HepG2 (cell line): ENCODE measurements around the gene DNAJB2. TPM values are rescaled to one million over a fixed set of nuclear protein-coding genes. Genes with fewer than 3 reads are reported as not detected.

Experiments used
- AGO2 ChIP-seq: fragments of 200-400 bp; formaldehyde crosslinking; optimal IDR thresholded peaks from 2 replicates; pipeline ENCODE3; 2017; ENCODE audit warnings: mild to moderate bottlenecking, low read depth, low read length, moderate library complexity
- HOMEZ ChIP-seq: IDR thresholded peaks from 2 replicates; pipeline ENCODE4 v1.6.1; 2016; ENCODE audit warnings: low read depth
- KDM2A ChIP-seq: sonication (generic); formaldehyde crosslinking; IDR thresholded peaks from 2 replicates; pipeline ENCODE4 v1.4.0; 2020; ENCODE audit warnings: low read depth, missing genetic modification reagents, borderline replicate concordance
- KMT2A ChIP-seq: sonication (generic); formaldehyde crosslinking; IDR thresholded peaks from 2 replicates; pipeline ENCODE4 v1.4.0; 2020; ENCODE audit warnings: missing genetic modification reagents
- PPARG ChIP-seq: conservative IDR thresholded peaks from 2 replicates; pipeline ENCODE4 v1.6.1; 2016; ENCODE audit warnings: missing biosample characterization, missing genetic modification reagents
- PRDM15 ChIP-seq: sonication (generic); formaldehyde crosslinking; IDR thresholded peaks from 2 replicates; pipeline ENCODE4 v1.4.0; 2020; ENCODE audit warnings: missing genetic modification reagents
- SMYD3 ChIP-seq: sonication (generic); formaldehyde crosslinking; IDR thresholded peaks from 2 replicates; pipeline ENCODE4 v1.8.1; 2023; ENCODE audit warnings: mild to moderate bottlenecking, missing genetic modification reagents
- SRSF9 ChIP-seq: fragments of 200-400 bp; formaldehyde crosslinking; IDR thresholded peaks from 2 replicates; pipeline ENCODE4 v1.6.1; 2018; ENCODE audit warnings: borderline replicate concordance, mild to moderate bottlenecking, low read depth, low read length; ENCODE audit not compliant: insufficient read depth, poor library complexity, severe bottlenecking
- SRY ChIP-seq: sonication (generic); formaldehyde crosslinking; IDR thresholded peaks from 2 replicates; pipeline ENCODE4 v1.8.0; 2022; ENCODE audit warnings: mild to moderate bottlenecking, missing genetic modification reagents
- ZBTB33 ChIP-seq: sonication (generic); formaldehyde crosslinking; IDR thresholded peaks from 2 replicates; pipeline ENCODE4 v1.4.0; 2020; ENCODE audit warnings: missing genetic modification reagents
- ZBTB8A ChIP-seq: sonication (generic); formaldehyde crosslinking; IDR thresholded peaks from 2 replicates; pipeline ENCODE4 v1.4.0; 2020; ENCODE audit warnings: mild to moderate bottlenecking, low read depth, missing genetic modification reagents, borderline replicate concordance
- ZNF280D ChIP-seq: sonication (generic); formaldehyde crosslinking; IDR thresholded peaks from 2 replicates; pipeline ENCODE4 v1.5.1; 2020; ENCODE audit warnings: mild to moderate bottlenecking, missing genetic modification reagents
- ZNF367 ChIP-seq: sonication (generic); formaldehyde crosslinking; IDR thresholded peaks from 2 replicates; pipeline ENCODE4 v1.4.0; 2020; ENCODE audit warnings: missing genetic modification reagents, borderline replicate concordance
- ZNF572 ChIP-seq: sonication (generic); formaldehyde crosslinking; IDR thresholded peaks from 2 replicates; pipeline ENCODE4 v1.5.1; 2020; ENCODE audit warnings: mild to moderate bottlenecking, missing genetic modification reagents
- ZNF724P ChIP-seq: sonication (generic); formaldehyde crosslinking; IDR thresholded peaks from 2 replicates; pipeline ENCODE4 v1.8.0; 2022; ENCODE audit warnings: missing genetic modification reagents, borderline replicate concordance
- ZNF746 ChIP-seq: sonication (generic); formaldehyde crosslinking; IDR thresholded peaks from 2 replicates; pipeline ENCODE4 v1.8.0; 2022; ENCODE audit warnings: mild to moderate bottlenecking, missing genetic modification reagents
- ZNF749 ChIP-seq: sonication (generic); formaldehyde crosslinking; IDR thresholded peaks from 2 replicates; pipeline ENCODE4 v1.8.0; 2022; ENCODE audit warnings: mild to moderate bottlenecking, missing genetic modification reagents, moderate library complexity, borderline replicate concordance
- polyA plus RNA-seq, 8 experiments: library from polyadenylated mRNA; depleted of rRNA in 3 of 8; stranded (reverse) in 7 of 8; unstranded in 1 of 8; fragments of >200 nt; fragmentation: Illumina TruSeq in 4 of 8; extraction: Trizol in 4 of 8; gene quantifications; 2 replicates each; pipeline versions ENCODE4 v1.2.1 to v1.2.3, GENCODE V29; 2011 to 2016; ENCODE audit warnings: low read depth in 4 of 8, missing spikeins in 1 of 8, mixed read lengths in 1 of 8; ENCODE audit not compliant: insufficient read depth in 1 of 8
- total RNA-seq, 5 experiments: library from RNA; depleted of rRNA; stranded (reverse); fragments of >200 nt; fragmentation: Illumina TruSeq; extraction: Trizol; gene quantifications; 2 replicates each; pipeline ENCODE4 v1.2.3, GENCODE V29; 2016; ENCODE audit warnings: low read depth in 1 of 5

Gene DNAJB2
- total and polyA plus RNA-seq, 2 of the 13 experiments (the other 11 are each of a cell fraction or from before 2014, with no cell fraction given) = 21.3 to 31.1 TPM

GRCh38 chr2:219294356-219295351 is 15.5 kb downstream of the DNAJB2 start (continued):
- TF ChIP-seq PRDM15 = peak; percentile 67; the same call in 1 of the 2 replicates
- TF ChIP-seq ZBTB33 (CRISPR knock-in tag) = peak; percentile 84
- peak; percentile 60; the same call in 1 of the 2 replicates for TF ChIP-seq ZNF280D (CRISPR knock-in tag)
- 0 out of 2 replicates have a peak, but pooled peaks have one; percentile 71 for TF ChIP-seq ZNF367 (CRISPR knock-in tag)
- TF ChIP-seq ZNF572 (CRISPR knock-in tag) = 0 out of 2 replicates have a peak, but pooled peaks have one; percentile 86
- no peak for TF ChIP-seq SRSF9
- peak; percentile 84 for TF ChIP-seq PPARG (CRISPR knock-in tag)
- no peak for TF ChIP-seq SRY (CRISPR knock-in tag)
- no peak for TF ChIP-seq SMYD3 (CRISPR knock-in tag)
- TF ChIP-seq ZNF749 (CRISPR knock-in tag) = peak; percentile 90; the same call in 1 of the 2 replicates
- TF ChIP-seq KDM2A = peak; percentile 98
- TF ChIP-seq HOMEZ = 0 out of 2 replicates have a peak, but pooled peaks have one; percentile 12
- no peak for TF ChIP-seq AGO2
- peak; percentile 89 for TF ChIP-seq ZNF724P (CRISPR knock-in tag)
- TF ChIP-seq KMT2A (CRISPR knock-in tag) = peak; percentile 74
- no peak; the same call in 1 of the 2 replicates for TF ChIP-seq ZNF746 (CRISPR knock-in tag)
- TF ChIP-seq ZBTB8A (CRISPR knock-in tag) = no peak
